Measurements from ENCODE around the gene SDK2.

DNA sequence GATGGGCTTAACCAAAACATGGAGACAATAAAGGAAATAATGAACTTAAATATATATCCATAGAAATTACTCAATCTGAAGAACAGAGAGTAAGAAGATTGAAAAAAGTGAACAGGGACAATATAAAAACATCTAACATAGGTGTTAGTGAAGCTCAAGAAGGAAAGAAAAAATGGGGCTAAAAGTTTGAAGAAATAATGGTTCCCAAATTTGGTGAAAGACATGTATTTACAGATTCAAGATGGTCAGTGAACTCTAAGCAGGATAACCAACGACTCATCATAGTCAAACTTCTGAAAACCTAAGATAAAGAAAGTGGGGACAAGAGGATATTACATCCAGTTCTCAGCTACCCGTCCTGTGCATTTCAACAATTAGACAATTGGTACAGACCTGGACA is 22.6 kb downstream of the SDK2 start:
- no peak for TF ChIP-seq CTCF (IDR thresholded peaks at IDR 0.05; ENCODE audit: low read length)
- no peak for TF ChIP-seq EZH2phosphoT487 (IDR thresholded peaks at IDR 0.05; ENCODE audit: low read length)
- TF ChIP-seq EZH2 (optimal IDR thresholded peaks at IDR 0.05; ENCODE audit: low read depth, low read length): no peak

All from MM.1S (cell line).